HepG2 (cell line): Measurements from ENCODE around the gene EEF1AKMT1. TPM values are rescaled to one million over a fixed set of nuclear protein-coding genes. Genes with fewer than 3 reads are reported as not detected.

Experiments
- FOXA3 ChIP-seq: IDR thresholded peaks from 2 replicates; pipeline ENCODE4 v1.6.1; 2016; ENCODE audit warnings: missing genetic modification reagents, missing compliant biosample characterization
- GPN1 ChIP-seq: sonication (generic); formaldehyde crosslinking; IDR thresholded peaks from 2 replicates; pipeline ENCODE4 v1.5.1; 2020; ENCODE audit warnings: missing genetic modification reagents, borderline replicate concordance
- PAWR ChIP-seq: sonication (generic); formaldehyde crosslinking; IDR thresholded peaks from 2 replicates; pipeline ENCODE4 v1.4.0; 2020; ENCODE audit warnings: missing genetic modification reagents, mild to moderate bottlenecking, borderline replicate concordance
- SALL2 ChIP-seq: sonication (generic); formaldehyde crosslinking; IDR thresholded peaks from 2 replicates; pipeline ENCODE4 v1.8.1; 2023; ENCODE audit warnings: mild to moderate bottlenecking, missing genetic modification reagents, inconsistent platforms
- ZNF256 ChIP-seq: sonication (generic); formaldehyde crosslinking; conservative IDR thresholded peaks from 2 replicates; pipeline ENCODE4 v1.4.0; 2020; ENCODE audit warnings: missing genetic modification reagents
- ZNF569 ChIP-seq: sonication (generic); formaldehyde crosslinking; IDR thresholded peaks from 2 replicates; pipeline ENCODE4 v1.5.0; 2020; ENCODE audit warnings: mild to moderate bottlenecking, missing genetic modification reagents, moderate library complexity, borderline replicate concordance
- ZNF589 ChIP-seq: sonication (generic); formaldehyde crosslinking; conservative IDR thresholded peaks from 2 replicates; pipeline ENCODE4 v1.8.0; 2022; ENCODE audit warnings: mild to moderate bottlenecking, moderate library complexity, missing genetic modification reagents
- ZNF614 ChIP-seq: IDR thresholded peaks from 2 replicates; pipeline ENCODE4 v1.6.1; 2018; ENCODE audit warnings: missing biosample characterization, missing genetic modification reagents, inconsistent platforms, borderline replicate concordance
- ZNF776 ChIP-seq: sonication (generic); formaldehyde crosslinking; IDR thresholded peaks from 2 replicates; pipeline ENCODE4 v1.4.0; 2020; ENCODE audit warnings: mild to moderate bottlenecking, missing genetic modification reagents
- ZNF781 ChIP-seq: sonication (generic); formaldehyde crosslinking; IDR thresholded peaks from 2 replicates; pipeline ENCODE4 v1.5.1; 2020; ENCODE audit warnings: borderline replicate concordance, mild to moderate bottlenecking, missing genetic modification reagents; ENCODE audit errors: not compliant biosample characterization
- polyA plus RNA-seq, 8 experiments: library from polyadenylated mRNA; depleted of rRNA in 3 of 8; stranded (reverse) in 7 of 8; unstranded in 1 of 8; fragments of >200 nt; fragmentation: Illumina TruSeq in 4 of 8; extraction: Trizol in 4 of 8; gene quantifications; 2 replicates each; pipeline versions ENCODE4 v1.2.1 to v1.2.3, GENCODE V29; 2011 to 2016; ENCODE audit warnings: low read depth in 4 of 8, missing spikeins in 1 of 8, mixed read lengths in 1 of 8; ENCODE audit not compliant: insufficient read depth in 1 of 8
- total RNA-seq, 5 experiments: library from RNA; depleted of rRNA; stranded (reverse); fragments of >200 nt; fragmentation: Illumina TruSeq; extraction: Trizol; gene quantifications; 2 replicates each; pipeline ENCODE4 v1.2.3, GENCODE V29; 2016; ENCODE audit warnings: low read depth in 1 of 5
- TF ChIP-seq, protein P1 (sequence below): sonication (generic); formaldehyde crosslinking; IDR thresholded peaks from 2 replicates; pipeline ENCODE4 v1.4.0; 2020; ENCODE audit warnings: missing genetic modification reagents, borderline replicate concordance
- TF ChIP-seq, protein P2 (sequence below): sonication (generic); formaldehyde crosslinking; IDR thresholded peaks from 2 replicates; pipeline ENCODE4 v1.5.1; 2020; ENCODE audit warnings: missing genetic modification reagents, mild to moderate bottlenecking, borderline replicate concordance
- TF ChIP-seq, protein P3 (sequence below): sonication (generic); formaldehyde crosslinking; IDR thresholded peaks from 2 replicates; pipeline ENCODE4 v1.5.0; 2020; ENCODE audit warnings: missing genetic modification reagents
- TF ChIP-seq, protein P4 (sequence below): sonication (generic); formaldehyde crosslinking; IDR thresholded peaks from 2 replicates; pipeline ENCODE4 v1.5.0; 2020; ENCODE audit warnings: missing genetic modification reagents

Gene EEF1AKMT1
- total and polyA plus RNA-seq, 2 of the 13 experiments (the other 11 are each of a cell fraction or from before 2014, with no cell fraction given), result 6.0 to 16.1 TPM

DNA sequence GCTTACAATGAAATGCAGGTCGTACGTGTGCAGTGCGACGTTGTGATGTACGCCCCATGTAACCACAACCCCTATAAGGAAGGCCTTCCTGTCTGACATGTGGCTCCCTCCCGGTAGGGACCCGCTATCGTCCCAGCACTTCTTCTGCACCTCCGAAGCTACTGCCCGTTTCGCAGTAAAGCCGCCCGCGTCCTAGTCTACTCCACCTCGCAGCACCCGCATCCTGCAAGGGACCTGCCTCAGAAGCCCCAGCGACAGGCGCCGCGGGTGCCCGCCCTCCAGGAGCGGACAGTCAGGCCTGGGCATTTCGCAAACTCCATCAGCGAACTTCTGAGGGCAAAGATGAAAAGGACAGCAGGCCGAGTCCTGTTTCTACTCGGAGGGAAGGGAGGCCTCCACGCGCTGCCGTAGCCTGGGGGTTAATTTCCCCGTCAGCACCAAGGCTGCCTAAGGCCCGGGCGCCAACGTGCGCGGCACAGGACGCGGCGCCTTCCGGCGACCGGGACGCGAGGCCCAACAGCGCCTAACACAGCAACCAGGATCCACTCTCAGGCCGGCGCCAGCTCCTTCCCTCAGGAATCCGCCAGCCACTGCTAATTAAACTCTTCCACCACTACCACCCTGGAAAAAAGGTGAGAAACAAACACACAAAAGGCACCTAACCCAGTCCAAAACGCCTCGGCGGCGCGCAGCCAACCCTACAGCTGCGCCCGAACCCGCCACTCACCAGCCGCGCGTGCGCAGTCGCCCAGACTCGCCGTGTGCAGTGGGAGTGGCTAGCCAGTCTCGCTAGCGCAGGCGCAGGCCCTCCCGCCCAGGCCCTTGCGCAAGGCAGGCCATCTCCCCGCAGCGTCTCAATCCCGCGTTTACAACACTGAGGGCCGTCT, at the start of gene EEF1AKMT1 (continued):
- TF ChIP-seq ZNF781 (peak; percentile 55), ZNF776 (CRISPR knock-in tag) (no peak), GPN1 (CRISPR knock-in tag) (no peak; the same call in 1 of the 2 replicates), SALL2 (CRISPR knock-in tag) (no peak; the same call in 1 of the 2 replicates), ZNF614 (CRISPR knock-in tag) (0 out of 2 replicates have a peak, but pooled peaks have one; percentile 50), ZNF589 (CRISPR knock-in tag) (no peak), ZNF569 (no peak), FOXA3 (CRISPR knock-in tag) (no peak), PAWR (CRISPR knock-in tag) (no peak), ZNF256 (CRISPR knock-in tag) (peak; percentile 53; the same call in 1 of the 2 replicates)
- TF ChIP-seq, protein P1, sequence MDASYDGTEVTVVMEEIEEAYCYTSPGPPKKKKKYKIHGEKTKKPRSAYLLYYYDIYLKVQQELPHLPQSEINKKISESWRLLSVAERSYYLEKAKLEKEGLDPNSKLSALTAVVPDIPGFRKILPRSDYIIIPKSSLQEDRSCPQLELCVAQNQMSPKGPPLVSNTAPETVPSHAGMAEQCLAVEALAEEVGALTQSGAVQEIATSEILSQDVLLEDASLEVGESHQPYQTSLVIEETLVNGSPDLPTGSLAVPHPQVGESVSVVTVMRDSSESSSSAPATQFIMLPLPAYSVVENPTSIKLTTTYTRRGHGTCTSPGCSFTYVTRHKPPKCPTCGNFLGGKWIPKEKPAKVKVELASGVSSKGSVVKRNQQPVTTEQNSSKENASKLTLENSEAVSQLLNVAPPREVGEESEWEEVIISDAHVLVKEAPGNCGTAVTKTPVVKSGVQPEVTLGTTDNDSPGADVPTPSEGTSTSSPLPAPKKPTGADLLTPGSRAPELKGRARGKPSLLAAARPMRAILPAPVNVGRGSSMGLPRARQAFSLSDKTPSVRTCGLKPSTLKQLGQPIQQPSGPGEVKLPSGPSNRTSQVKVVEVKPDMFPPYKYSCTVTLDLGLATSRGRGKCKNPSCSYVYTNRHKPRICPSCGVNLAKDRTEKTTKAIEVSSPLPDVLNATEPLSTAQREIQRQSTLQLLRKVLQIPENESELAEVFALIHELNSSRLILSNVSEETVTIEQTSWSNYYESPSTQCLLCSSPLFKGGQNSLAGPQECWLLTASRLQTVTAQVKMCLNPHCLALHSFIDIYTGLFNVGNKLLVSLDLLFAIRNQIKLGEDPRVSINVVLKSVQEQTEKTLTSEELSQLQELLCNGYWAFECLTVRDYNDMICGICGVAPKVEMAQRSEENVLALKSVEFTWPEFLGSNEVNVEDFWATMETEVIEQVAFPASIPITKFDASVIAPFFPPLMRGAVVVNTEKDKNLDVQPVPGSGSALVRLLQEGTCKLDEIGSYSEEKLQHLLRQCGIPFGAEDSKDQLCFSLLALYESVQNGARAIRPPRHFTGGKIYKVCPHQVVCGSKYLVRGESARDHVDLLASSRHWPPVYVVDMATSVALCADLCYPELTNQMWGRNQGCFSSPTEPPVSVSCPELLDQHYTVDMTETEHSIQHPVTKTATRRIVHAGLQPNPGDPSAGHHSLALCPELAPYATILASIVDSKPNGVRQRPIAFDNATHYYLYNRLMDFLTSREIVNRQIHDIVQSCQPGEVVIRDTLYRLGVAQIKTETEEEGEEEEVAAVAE (CRISPR knock-in tag), result no peak
- TF ChIP-seq, protein P2, sequence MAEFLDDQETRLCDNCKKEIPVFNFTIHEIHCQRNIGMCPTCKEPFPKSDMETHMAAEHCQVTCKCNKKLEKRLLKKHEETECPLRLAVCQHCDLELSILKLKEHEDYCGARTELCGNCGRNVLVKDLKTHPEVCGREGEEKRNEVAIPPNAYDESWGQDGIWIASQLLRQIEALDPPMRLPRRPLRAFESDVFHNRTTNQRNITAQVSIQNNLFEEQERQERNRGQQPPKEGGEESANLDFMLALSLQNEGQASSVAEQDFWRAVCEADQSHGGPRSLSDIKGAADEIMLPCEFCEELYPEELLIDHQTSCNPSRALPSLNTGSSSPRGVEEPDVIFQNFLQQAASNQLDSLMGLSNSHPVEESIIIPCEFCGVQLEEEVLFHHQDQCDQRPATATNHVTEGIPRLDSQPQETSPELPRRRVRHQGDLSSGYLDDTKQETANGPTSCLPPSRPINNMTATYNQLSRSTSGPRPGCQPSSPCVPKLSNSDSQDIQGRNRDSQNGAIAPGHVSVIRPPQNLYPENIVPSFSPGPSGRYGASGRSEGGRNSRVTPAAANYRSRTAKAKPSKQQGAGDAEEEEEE (CRISPR knock-in tag), result 0 out of 2 replicates have a peak, but pooled peaks have one; percentile 34
- TF ChIP-seq, protein P3, sequence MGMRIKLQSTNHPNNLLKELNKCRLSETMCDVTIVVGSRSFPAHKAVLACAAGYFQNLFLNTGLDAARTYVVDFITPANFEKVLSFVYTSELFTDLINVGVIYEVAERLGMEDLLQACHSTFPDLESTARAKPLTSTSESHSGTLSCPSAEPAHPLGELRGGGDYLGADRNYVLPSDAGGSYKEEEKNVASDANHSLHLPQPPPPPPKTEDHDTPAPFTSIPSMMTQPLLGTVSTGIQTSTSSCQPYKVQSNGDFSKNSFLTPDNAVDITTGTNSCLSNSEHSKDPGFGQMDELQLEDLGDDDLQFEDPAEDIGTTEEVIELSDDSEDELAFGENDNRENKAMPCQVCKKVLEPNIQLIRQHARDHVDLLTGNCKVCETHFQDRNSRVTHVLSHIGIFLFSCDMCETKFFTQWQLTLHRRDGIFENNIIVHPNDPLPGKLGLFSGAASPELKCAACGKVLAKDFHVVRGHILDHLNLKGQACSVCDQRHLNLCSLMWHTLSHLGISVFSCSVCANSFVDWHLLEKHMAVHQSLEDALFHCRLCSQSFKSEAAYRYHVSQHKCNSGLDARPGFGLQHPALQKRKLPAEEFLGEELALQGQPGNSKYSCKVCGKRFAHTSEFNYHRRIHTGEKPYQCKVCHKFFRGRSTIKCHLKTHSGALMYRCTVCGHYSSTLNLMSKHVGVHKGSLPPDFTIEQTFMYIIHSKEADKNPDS (CRISPR knock-in tag), result 0 out of 2 replicates have a peak, but pooled peaks have one; percentile 82
- TF ChIP-seq, protein P4, sequence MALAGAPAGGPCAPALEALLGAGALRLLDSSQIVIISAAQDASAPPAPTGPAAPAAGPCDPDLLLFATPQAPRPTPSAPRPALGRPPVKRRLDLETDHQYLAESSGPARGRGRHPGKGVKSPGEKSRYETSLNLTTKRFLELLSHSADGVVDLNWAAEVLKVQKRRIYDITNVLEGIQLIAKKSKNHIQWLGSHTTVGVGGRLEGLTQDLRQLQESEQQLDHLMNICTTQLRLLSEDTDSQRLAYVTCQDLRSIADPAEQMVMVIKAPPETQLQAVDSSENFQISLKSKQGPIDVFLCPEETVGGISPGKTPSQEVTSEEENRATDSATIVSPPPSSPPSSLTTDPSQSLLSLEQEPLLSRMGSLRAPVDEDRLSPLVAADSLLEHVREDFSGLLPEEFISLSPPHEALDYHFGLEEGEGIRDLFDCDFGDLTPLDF, result peak; percentile 73
